PC-3 (cell line): ENCODE measurements around the gene FOXP1. TPM values are rescaled to one million over a fixed set of nuclear protein-coding genes. Genes with fewer than 3 reads are reported as not detected.

Experiments
- ATAC-seq: fragments of 200-7000 bp; cut with Tn5 transposase; 2 replicates; pipeline ENCODE4 v1.9.1; 2020; ENCODE audit warnings: mild to moderate bottlenecking, moderate library complexity
- BruUV-seq: library from RNA; stranded (reverse); fragments of 400-500 nt; replicated peaks from 2 replicates; lab custom pipeline; 2021; lab: Mats Ljungman, UMichigan
- CTCF ChIA-PET: fragments of 300-600 bp; sonication (Branson Sonifier 250); formaldehyde crosslinking; loops from one replicate; lab custom pipeline; 2022; ENCODE audit warnings: antibody characterized with exemption; lab: Charles Lee
- POLR2A ChIA-PET: fragments of 300-600 bp; sonication (Branson Sonifier 250); formaldehyde crosslinking; loops from one replicate; lab custom pipeline; 2022; ENCODE audit warnings: antibody characterized with exemption; ENCODE audit not compliant: unreplicated experiment; lab: Charles Lee
- DNase-seq: peaks from one replicate; pipeline ENCODE4 v3.0.0-alpha.2; 2015
- H2AFZ ChIP-seq: fragments of 300-600 bp; sonication (generic); 2 replicates; pipeline ENCODE4 v1.6.0; 2016; ENCODE audit warnings: antibody characterized with exemption, low read length
- H3F3A ChIP-seq: fragments of 300-600 bp; sonication (generic); one replicate; pipeline ENCODE4 v1.6.0; 2017; ENCODE audit warnings: antibody characterized with exemption, low read length, control low read depth, mild to moderate bottlenecking; ENCODE audit not compliant: unreplicated experiment
- H3K27ac ChIP-seq: fragments of 300-600 bp; sonication (generic); 2 replicates; pipeline ENCODE4 v1.5.1; 2016; ENCODE audit warnings: mild to moderate bottlenecking, low read length
- H3K27me3 ChIP-seq: fragments of 300-600 bp; sonication (generic); 2 replicates; pipeline ENCODE4 v1.6.1; 2016; ENCODE audit warnings: low read length, mixed read lengths
- H3K36me3 ChIP-seq: fragments of 300-600 bp; sonication (generic); 2 replicates; pipeline ENCODE4 v1.6.1; 2016; ENCODE audit warnings: low read depth, mixed run types, low read length, mixed read lengths
- H3K4me1 ChIP-seq: fragments of 300-600 bp; sonication (generic); 2 replicates; pipeline ENCODE4 v1.5.1; 2016; ENCODE audit warnings: low read length; ENCODE audit not compliant: insufficient read depth
- H3K4me2 ChIP-seq: fragments of 300-600 bp; sonication (generic); 2 replicates; pipeline ENCODE4 v1.6.0; 2016; ENCODE audit warnings: low read length
- H3K4me3 ChIP-seq: fragments of 300-600 bp; sonication (generic); 2 replicates; pipeline ENCODE4 v1.5.1; 2016; ENCODE audit warnings: mild to moderate bottlenecking, low read length, mixed read lengths
- H3K79me2 ChIP-seq: fragments of 300-600 bp; sonication (generic); 2 replicates; pipeline ENCODE4 v1.6.1; 2017; ENCODE audit warnings: low read length, mixed read lengths
- H3K9ac ChIP-seq: fragments of 300-600 bp; sonication (generic); 2 replicates; pipeline ENCODE4 v1.6.0; 2016; ENCODE audit warnings: mild to moderate bottlenecking, low read length
- H3K9me2 ChIP-seq: fragments of 300-600 bp; sonication (generic); replicated peaks from 2 replicates; pipeline ENCODE4 v1.6.1; 2016; ENCODE audit warnings: mixed run types, low read length, mixed read lengths
- H3K9me3 ChIP-seq: fragments of 300-600 bp; sonication (generic); 2 replicates; pipeline ENCODE4 v1.6.1; 2016; ENCODE audit warnings: low read length, mixed read lengths
- H4K20me1 ChIP-seq: fragments of 300-600 bp; sonication (generic); 2 replicates; pipeline ENCODE4 v1.6.1; 2016; ENCODE audit warnings: low read length, mixed read lengths
- CTCF ChIP-seq: fragments of 300-600 bp; sonication (generic); conservative IDR thresholded peaks from 2 replicates; pipeline ENCODE4 v1.5.1; 2017; ENCODE audit warnings: antibody characterized with exemption, low read depth, mild to moderate bottlenecking, low read length
- EZH2 ChIP-seq: fragments of 300-600 bp; sonication (generic); IDR thresholded peaks from one replicate; pipeline ENCODE4 v1.6.1; 2017; ENCODE audit warnings: antibody characterized with exemption, mild to moderate bottlenecking, low read length; ENCODE audit not compliant: unreplicated experiment
- EZH2phosphoT487 ChIP-seq: fragments of 300-600 bp; sonication (generic); IDR thresholded peaks from 2 replicates; pipeline ENCODE4 v1.6.1; 2018; ENCODE audit warnings: mild to moderate bottlenecking, antibody characterized with exemption, low read length, borderline replicate concordance
- intact Hi-C: fragments of 100-400 bp; cut with micrococcal nuclease; formaldehyde crosslinking; loops from 2 replicates; pipeline ENCODE4 v1.9.0; 2023
- total RNA-seq: library from RNA; depleted of rRNA; stranded (reverse); fragments of >200 nt; gene quantifications from 2 replicates; pipeline ENCODE4 v1.2.3, GENCODE V29; 2014

Gene FOXP1
- total RNA-seq, 1 experiment from 2014 or later, result 35.3 TPM

- intact Hi-C loops, result no loop called here
- Histone ChIP-seq H3K4me2 (no peak overlapping the region), H3K36me3 (no peaks in the 10 kb centered on the region), H3K27me3 (no peaks in the 10 kb centered on the region), H3F3A (no peaks in the 10 kb centered on the region), H3K9me2 (no peaks in the 10 kb centered on the region), H2AFZ (no peak overlapping the region), H3K4me1 (no peaks in the 10 kb centered on the region), H4K20me1 (no peaks in the 10 kb centered on the region), H3K4me3 (no peak overlapping the region), H3K9me3 (no peaks in the 10 kb centered on the region), H3K79me2 (no peaks in the 10 kb centered on the region), H3K9ac (no peak overlapping the region), H3K27ac (no peak overlapping the region)
- ChIA-PET CTCF (interaction anchor here (0.5 kb wide), 1 partner anchor 270 kb away, joined by 4 read pairs; no protein-coding TSS in a partner anchor), POLR2A (no interaction called here)
- TF ChIP-seq EZH2 (no peak), EZH2phosphoT487 (no peak), CTCF (no peak)
- ATAC-seq (no peak), DNase-seq (no peak)
- no TSS peak for BruUV-seq
Observed at GRCh38 chr3:71232175-71232679, 351.3 kb downstream of the FOXP1 start.

- H3K4me1 ChIP-seq, result no peaks in the 10 kb centered on the region
- TF ChIP-seq EZH2phosphoT487, result no peak
- no peak for TF ChIP-seq CTCF
- TF ChIP-seq EZH2, result no peak
- DNase-seq (no peak), ATAC-seq (no peak)
- no peak overlapping the region for H3K4me3 ChIP-seq
- H3K4me2 ChIP-seq, result no peak overlapping the region
- BruUV-seq, result no TSS peak
- H4K20me1 ChIP-seq, result no peaks in the 10 kb centered on the region
- H2AFZ ChIP-seq, result no peak overlapping the region
- no peaks in the 10 kb centered on the region for H3F3A ChIP-seq
- H3K79me2 ChIP-seq, result no peaks in the 10 kb centered on the region
- no peaks in the 10 kb centered on the region for H3K9me2 ChIP-seq
- no peaks in the 10 kb centered on the region for H3K36me3 ChIP-seq
- CTCF ChIA-PET, result no interaction called here
- intact Hi-C loops, result no loop called here
- no peaks in the 10 kb centered on the region for H3K27me3 ChIP-seq
- POLR2A ChIA-PET, result no interaction called here
- no peak overlapping the region for H3K9ac ChIP-seq
- no peak overlapping the region for H3K27ac ChIP-seq
- no peaks in the 10 kb centered on the region for H3K9me3 ChIP-seq
Observed at GRCh38 chr3:71231680-71232079, 351.8 kb downstream of the FOXP1 start.

- CTCF ChIA-PET, result no interaction called here
- Histone ChIP-seq H3K27ac (no peak overlapping the region), H3K4me3 (no peak overlapping the region), H3K36me3 (no peaks in the 10 kb centered on the region), H3K9me3 (no peaks in the 10 kb centered on the region), H3K79me2 (no peaks in the 10 kb centered on the region), H4K20me1 (no peaks in the 10 kb centered on the region), H3K27me3 (no peaks in the 10 kb centered on the region), H3K4me2 (no peak overlapping the region), H3F3A (no peaks in the 10 kb centered on the region), H2AFZ (no peak overlapping the region), H3K9ac (no peak overlapping the region), H3K4me1 (no peaks in the 10 kb centered on the region), H3K9me2 (no peaks in the 10 kb centered on the region)
- POLR2A ChIA-PET, result no interaction called here
- intact Hi-C loops, result no loop called here
- no TSS peak for BruUV-seq
- DNase-seq (no peak), ATAC-seq (no peak)
- TF ChIP-seq EZH2 (no peak), EZH2phosphoT487 (no peak), CTCF (no peak)
Observed at GRCh38 chr3:71229905-71230657, 353.4 kb downstream of the FOXP1 start.
